H9 (cell line): ENCODE results near the gene RSBN1. TPM values are rescaled to one million over a fixed set of nuclear protein-coding genes. Genes with fewer than 3 reads are reported as not detected.

Source experiments
- DNase-seq: peaks from one replicate; pipeline ENCODE4 v3.0.0-alpha.2; 2017
- H2AFZ ChIP-seq: one replicate; pipeline ENCODE4 v1.6.1; 2013; ENCODE audit warnings: mild to moderate bottlenecking, low read length, control low read depth, moderate library complexity
- H2AK5ac ChIP-seq: 2 replicates; pipeline ENCODE4 v1.6.1; 2013; ENCODE audit warnings: low read length, control low read depth, mixed read lengths; ENCODE audit not compliant: insufficient read length
- H2BK120ac ChIP-seq: one replicate; pipeline ENCODE4 v1.6.1; 2013; ENCODE audit warnings: low read depth, mild to moderate bottlenecking, low read length, control low read depth, inconsistent platforms; ENCODE audit not compliant: poor library complexity, severe bottlenecking
- H2BK12ac ChIP-seq: 2 replicates; pipeline ENCODE4 v1.6.1; 2013; ENCODE audit warnings: low read length, control low read depth, mixed read lengths, low read depth; ENCODE audit not compliant: insufficient read length
- H2BK15ac ChIP-seq: 2 replicates; pipeline ENCODE4 v1.6.1; 2013; ENCODE audit warnings: low read depth, low read length, control low read depth
- H2BK20ac ChIP-seq: one replicate; pipeline ENCODE4 v1.6.1; 2013; ENCODE audit warnings: low read depth, mild to moderate bottlenecking, low read length, control low read depth, inconsistent platforms; ENCODE audit not compliant: poor library complexity, severe bottlenecking
- H2BK5ac ChIP-seq: 2 replicates; pipeline ENCODE4 v1.6.1; 2013; ENCODE audit warnings: low read length, control low read depth, mixed read lengths; ENCODE audit not compliant: insufficient read length
- H3K14ac ChIP-seq: 2 replicates; pipeline ENCODE4 v1.6.1; 2013; ENCODE audit warnings: low read length, control low read depth; ENCODE audit not compliant: insufficient read depth
- H3K18ac ChIP-seq: 2 replicates; pipeline ENCODE4 v1.6.1; 2013; ENCODE audit warnings: low read depth, mild to moderate bottlenecking, mixed read lengths, low read length, control low read depth; ENCODE audit not compliant: insufficient read length
- H3K23ac ChIP-seq: 2 replicates; pipeline ENCODE4 v1.6.1; 2013; ENCODE audit warnings: low read length, control low read depth, mixed read lengths, low read depth; ENCODE audit not compliant: insufficient read length
- H3K23me2 ChIP-seq: 2 replicates; pipeline ENCODE4 v1.6.1; 2013; ENCODE audit warnings: low read depth, mild to moderate bottlenecking, mixed read lengths, low read length, control low read depth; ENCODE audit not compliant: insufficient read length, poor library complexity, severe bottlenecking
- H3K27ac ChIP-seq: 2 replicates; pipeline ENCODE4 v1.5.1; 2013; ENCODE audit warnings: low read length, control low read depth, mixed read lengths, low read depth; ENCODE audit not compliant: insufficient read length
- H3K27me3 ChIP-seq: 2 replicates; pipeline ENCODE4 v1.6.1; 2013; ENCODE audit warnings: low read length, control low read depth, inconsistent platforms; ENCODE audit not compliant: insufficient read depth
- H3K4ac ChIP-seq: 2 replicates; pipeline ENCODE4 v1.6.1; 2013; ENCODE audit warnings: low read depth, mild to moderate bottlenecking, control low read depth, inconsistent platforms, low read length, moderate library complexity
- H3K4me1 ChIP-seq: 2 replicates; pipeline ENCODE4 v1.6.1; 2013; ENCODE audit warnings: low read length, control low read depth, inconsistent platforms; ENCODE audit not compliant: insufficient read depth
- H3K4me2 ChIP-seq: 2 replicates; pipeline ENCODE4 v1.6.1; 2013; ENCODE audit warnings: low read length, control low read depth, mixed read lengths; ENCODE audit not compliant: insufficient read length, insufficient read depth
- H3K56ac ChIP-seq: 2 replicates; pipeline ENCODE4 v1.6.1; 2013; ENCODE audit warnings: low read depth, mild to moderate bottlenecking, mixed read lengths, low read length, control low read depth; ENCODE audit not compliant: insufficient read length
- H3K79me1 ChIP-seq: 2 replicates; pipeline ENCODE4 v1.6.1; 2013; ENCODE audit warnings: low read depth, mild to moderate bottlenecking, moderate library complexity, low read length, control low read depth, inconsistent platforms; ENCODE audit not compliant: insufficient read depth, poor library complexity, severe bottlenecking
- H3K79me2 ChIP-seq: 2 replicates; pipeline ENCODE4 v1.6.1; 2013; ENCODE audit warnings: low read length, control low read depth, inconsistent platforms; ENCODE audit not compliant: insufficient read depth
- H3K9ac ChIP-seq: 2 replicates; pipeline ENCODE4 v1.6.1; 2013; ENCODE audit warnings: low read length, control low read depth, mixed read lengths; ENCODE audit not compliant: insufficient read length; ENCODE audit errors: extremely low read depth
- H3K9me3 ChIP-seq: one replicate; pipeline ENCODE4 v1.6.1; 2013; ENCODE audit warnings: low read depth, low read length, inconsistent platforms; ENCODE audit not compliant: control insufficient read depth
- H3T11ph ChIP-seq: one replicate; pipeline ENCODE4 v1.6.1; 2013; ENCODE audit warnings: mild to moderate bottlenecking, low read length, control low read depth, inconsistent platforms
- H4K20me1 ChIP-seq: one replicate; pipeline ENCODE4 v1.6.1; 2013; ENCODE audit not compliant: control insufficient read depth, insufficient read length, insufficient read depth
- H4K5ac ChIP-seq: 2 replicates; pipeline ENCODE4 v1.6.1; 2013; ENCODE audit warnings: low read depth, mild to moderate bottlenecking, mixed read lengths, low read length, control low read depth; ENCODE audit not compliant: insufficient read length
- H4K8ac ChIP-seq: replicated peaks from 2 replicates; pipeline ENCODE4 v1.6.1; 2013; ENCODE audit warnings: low read length, control low read depth, mixed read lengths, low read depth; ENCODE audit not compliant: insufficient read length
- H4K91ac ChIP-seq: 2 replicates; pipeline ENCODE4 v1.6.1; 2013; ENCODE audit warnings: low read depth, mild to moderate bottlenecking, moderate library complexity, mixed read lengths, low read length, control low read depth; ENCODE audit not compliant: insufficient read length
- H3K27ac Mint-ChIP-seq, 3 experiments: 2 replicates in 2 of 3; 3 replicates in 1 of 3; pipeline ENCODE4 v1.8.0; 2020 to 2021; ENCODE audit warnings: mixed read lengths in 3 of 3, mild to moderate bottlenecking in 1 of 3, moderate library complexity in 1 of 3
- H3K27me3 Mint-ChIP-seq: 2 replicates; pipeline ENCODE4 v1.8.0; 2021; ENCODE audit warnings: low read depth, mild to moderate bottlenecking, moderate library complexity, mixed read lengths
- H3K36me3 Mint-ChIP-seq, 3 experiments: 2 replicates in 2 of 3; 3 replicates in 1 of 3; pipeline ENCODE4 v1.8.0; 2020 to 2021; ENCODE audit warnings: low read depth in 3 of 3, mixed read lengths in 3 of 3; ENCODE audit not compliant: insufficient read depth in 1 of 3
- H3K4me1 Mint-ChIP-seq, 2 experiments: 2 replicates each; pipeline ENCODE4 v1.8.0; 2020; ENCODE audit warnings: mixed read lengths in 2 of 2
- H3K4me3 Mint-ChIP-seq, 2 experiments: 2 replicates in 1 of 2; 3 replicates in 1 of 2; pipeline ENCODE4 v1.8.0; 2020 to 2021; ENCODE audit warnings: mild to moderate bottlenecking in 2 of 2, mixed read lengths in 2 of 2, moderate library complexity in 1 of 2
- H3K9me3 Mint-ChIP-seq, 2 experiments: 2 replicates in 1 of 2; 3 replicates in 1 of 2; pipeline ENCODE4 v1.8.0; 2020; ENCODE audit warnings: mild to moderate bottlenecking in 2 of 2, mixed read lengths in 2 of 2, moderate library complexity in 1 of 2
- CTCF ChIP-seq: fragments of 200-600 bp; sonication (generic); conservative IDR thresholded peaks from 3 replicates; pipeline ENCODE4 v1.8.0; 2021; ENCODE audit warnings: antibody characterized with exemption, mild to moderate bottlenecking
- WGBS: extraction: QIAGEN DNeasy Blood & Tissue Kit; methylation state at CpG from one replicate; pipeline ENCODE4 v1.1.7; 2013; ENCODE audit warnings: missing lambda C conversion rate, low lambda C conversion rate, mixed read lengths; ENCODE audit not compliant: insufficient read length; ENCODE audit errors: extremely low coverage; 5-methylcytosine and 5-hydroxymethylcytosine counted together
- total RNA-seq: library from RNA; stranded (reverse); gene quantifications from 2 replicates; pipeline ENCODE4 v1.2.1, GENCODE V29; 2021

Gene RSBN1
- total RNA-seq, 1 experiment from 2014 or later, result 11.0 TPM

- Histone ChIP-seq H3K56ac (no peak overlapping the region), H3T11ph (no peak overlapping the region), H3K9ac (no peak overlapping the region), H2BK12ac (no peak overlapping the region), H3K23me2 (no peaks in the 10 kb centered on the region), H4K5ac (no peak overlapping the region), H3K4ac (no peak overlapping the region), H3K23ac (no peak overlapping the region), H2BK15ac (no peak overlapping the region), H3K79me1 (no peaks in the 10 kb centered on the region), H3K18ac (no peak overlapping the region), H3K79me2 (no peaks in the 10 kb centered on the region), H3K4me1 (no peaks in the 10 kb centered on the region), H3K27me3 (no peaks in the 10 kb centered on the region), H2BK20ac (no peak overlapping the region), H3K14ac (no peak overlapping the region), H2AFZ (no peak overlapping the region), H2BK120ac (no peak overlapping the region), H2AK5ac (no peak overlapping the region), H3K9me3 (no peaks in the 10 kb centered on the region), H4K20me1 (no peaks in the 10 kb centered on the region), H3K4me2 (no peak overlapping the region), H3K27ac (no peak overlapping the region), H4K8ac (no peak overlapping the region), H4K91ac (no peak overlapping the region), H2BK5ac (no peak overlapping the region)
- H3K27me3 Mint-ChIP-seq, result no peaks in the 10 kb centered on the region
- DNase-seq, result no peak
- H3K9me3 Mint-ChIP-seq, result no peaks in the 10 kb centered on the region
- no CpG with 5 or more reads among the region's 3 CpGs for WGBS
- H3K4me1 Mint-ChIP-seq, result no peaks in the 10 kb centered on the region; a peak in 1 of 4 replicates
- no peak for TF ChIP-seq CTCF
- no peaks in the 10 kb centered on the region for H3K36me3 Mint-ChIP-seq
- no peak overlapping the region for H3K27ac Mint-ChIP-seq
- no peak overlapping the region for H3K4me3 Mint-ChIP-seq
Observed at GRCh38 chr1:113857776-113858175, 45.5 kb upstream of the RSBN1 start.
